Measurements from ENCODE around the gene PATL1.
"Not testable (repeated sequence)": the region's sequence is repeated elsewhere in the genome, so short reads cannot be mapped to it uniquely, and the experiment has no call there.

Gene PATL1

DNA sequence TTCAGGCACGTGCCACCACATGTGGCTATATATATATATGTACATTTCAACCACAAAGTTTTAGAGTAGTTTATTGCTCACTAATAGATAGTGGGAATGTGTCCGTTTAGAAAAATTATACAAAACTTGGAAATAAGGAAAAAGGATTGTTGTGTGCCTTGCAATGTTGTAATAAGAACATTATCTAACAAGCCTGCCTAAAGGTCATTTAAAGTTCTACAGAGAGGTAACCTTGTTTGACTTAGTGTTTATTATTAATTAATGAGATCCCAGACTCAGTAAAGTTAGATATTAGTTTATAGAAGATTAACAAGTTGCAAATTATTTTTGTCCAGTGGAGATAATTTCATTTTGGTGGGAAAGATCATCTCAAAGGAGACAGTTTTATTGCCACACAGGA lies 5.5 kb upstream of the PATL1 start:
- no peak for DNase-seq (ENCODE audit: low spot score)

DNA sequence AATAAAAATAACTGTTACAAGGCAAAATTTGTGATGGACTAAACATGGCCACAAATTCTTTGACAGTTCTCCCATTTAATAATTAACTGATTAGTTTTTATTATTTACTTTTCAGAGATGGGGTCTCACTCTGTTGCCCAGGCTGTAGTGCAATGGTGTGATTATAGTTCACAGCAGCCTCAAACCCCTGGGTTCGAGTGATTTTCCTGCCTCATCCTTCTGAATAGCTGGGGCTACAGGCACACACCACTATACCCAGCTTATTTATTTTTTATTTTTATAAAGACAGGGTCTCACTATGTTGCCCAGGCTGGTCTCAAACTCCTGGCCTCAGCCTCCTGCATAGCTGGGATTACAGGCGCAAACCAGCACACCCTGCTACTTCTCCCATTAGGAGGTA lies 4.5 kb upstream of the PATL1 start:
- DNase-seq (ENCODE audit: low spot score) = no peak

DNA sequence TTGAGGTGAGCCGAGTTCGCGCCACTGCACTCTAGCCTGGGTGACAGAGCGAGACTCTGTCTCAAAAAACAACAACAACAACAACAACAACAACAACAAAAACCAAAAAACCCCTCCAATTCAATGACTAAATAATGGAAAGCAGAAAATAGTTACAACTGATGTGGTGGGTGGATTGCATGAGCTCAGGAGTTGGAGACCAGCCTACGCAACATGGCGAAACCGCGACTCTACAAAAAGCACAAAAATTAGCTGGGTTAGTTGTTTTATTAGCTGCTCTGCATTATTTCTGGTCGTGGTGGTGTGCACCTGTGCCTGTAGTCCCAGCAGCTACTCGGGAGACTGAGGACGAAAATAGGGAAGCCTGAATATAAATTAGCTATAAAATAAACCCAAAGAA lies 2.6 kb upstream of the PATL1 start:
- no peak for DNase-seq (ENCODE audit: low spot score)

DNA sequence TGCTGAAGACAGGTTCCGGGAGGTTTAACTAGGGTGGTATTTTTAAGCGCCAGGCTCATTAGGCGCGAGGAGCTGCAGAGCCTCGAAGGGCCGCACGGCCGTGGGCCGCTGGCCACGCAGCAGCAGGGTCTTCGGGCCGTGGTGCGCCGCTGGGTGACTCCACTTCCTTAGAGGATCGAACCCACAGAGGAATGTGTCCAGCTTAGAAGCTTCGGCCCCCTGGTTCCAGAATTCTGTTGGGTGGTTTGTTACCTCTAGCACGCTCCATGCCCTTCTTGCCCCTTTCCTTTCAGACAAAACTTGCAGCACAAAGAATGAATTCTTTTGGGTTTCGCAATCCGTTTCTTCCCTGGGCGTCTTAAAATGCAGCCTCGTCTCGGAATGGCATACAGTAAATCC lies 773 bp upstream of the PATL1 start:
- peak; percentile 65 for DNase-seq (ENCODE audit: low spot score)

DNA sequence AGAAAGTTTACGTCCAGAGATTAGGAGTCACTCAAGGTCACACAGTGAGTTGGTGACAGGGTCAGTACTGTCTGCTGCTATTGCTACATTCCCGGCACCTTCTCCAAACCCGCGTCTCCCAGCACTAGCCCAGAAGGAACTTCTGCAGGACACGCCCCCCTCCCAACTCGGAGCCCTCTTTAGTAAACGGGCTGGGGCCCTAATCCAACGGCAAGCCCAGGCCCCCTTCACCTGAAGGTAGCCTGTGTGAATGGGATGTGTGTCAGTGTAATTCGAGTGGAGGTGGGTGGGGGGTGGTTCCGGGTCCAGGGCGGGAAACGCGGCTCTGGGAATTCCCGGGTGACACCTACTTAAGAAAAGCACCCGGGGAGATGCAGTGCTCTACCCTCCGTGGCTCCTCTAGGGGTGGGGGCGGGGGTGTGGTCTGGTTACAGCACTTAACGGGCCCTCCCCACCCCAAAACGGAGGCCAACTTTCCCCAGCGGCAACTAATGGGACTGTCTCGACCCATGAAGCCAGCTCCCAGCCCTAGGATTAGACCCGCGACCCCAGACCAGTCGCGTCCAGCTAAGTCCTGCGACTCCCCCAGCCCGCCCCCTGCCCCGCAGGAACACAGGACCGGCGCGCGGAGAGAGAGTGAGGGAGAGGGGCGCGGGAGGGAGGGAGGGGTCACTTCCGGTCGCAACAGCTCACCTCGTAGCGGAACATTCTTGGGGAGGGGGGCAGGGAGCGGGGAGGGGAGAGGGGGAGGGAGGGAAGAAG lies 468 bp downstream of the PATL1 start:
- DNase-seq (ENCODE audit: low spot score) = no peak

DNA sequence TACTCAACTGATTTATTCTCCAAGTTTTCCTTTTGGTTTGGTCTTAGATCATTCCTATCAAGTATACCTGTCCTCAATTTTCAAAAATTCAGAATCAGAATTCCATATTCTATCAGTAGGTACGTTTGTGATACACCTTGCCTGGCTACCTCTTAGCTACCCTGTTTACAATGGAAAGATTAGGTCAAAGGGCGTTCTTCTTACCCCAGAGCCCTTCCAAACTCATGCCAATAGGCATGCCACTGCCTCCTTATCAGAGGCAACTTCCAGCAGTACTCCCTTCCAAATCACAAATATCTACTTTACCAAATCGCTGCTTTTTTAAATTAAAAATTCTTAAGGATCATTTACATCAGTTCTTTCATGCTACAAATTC lies 1.0 kb downstream of the PATL1 start:
- DNase-seq (ENCODE audit: low spot score) = no peak

DNA sequence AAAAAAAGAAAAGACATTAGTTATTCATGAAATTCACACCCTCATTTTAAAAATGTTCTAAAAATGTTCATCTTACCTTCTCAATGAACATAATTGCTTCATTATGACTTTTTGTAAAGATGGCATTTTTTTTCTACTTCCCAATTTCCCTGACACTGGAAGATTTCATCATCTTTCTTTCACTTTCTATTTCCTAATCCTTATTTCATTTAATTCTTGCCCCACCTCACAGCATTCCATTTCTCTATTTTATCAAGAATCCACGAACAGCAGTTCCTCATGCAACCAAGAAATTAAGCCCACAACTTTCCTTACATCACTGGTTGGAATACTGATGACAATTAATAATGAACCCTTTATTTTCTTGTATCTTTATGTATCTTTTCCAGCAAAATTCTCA lies 1.9 kb downstream of the PATL1 start:
- DNase-seq (ENCODE audit: low spot score) = no peak

DNA sequence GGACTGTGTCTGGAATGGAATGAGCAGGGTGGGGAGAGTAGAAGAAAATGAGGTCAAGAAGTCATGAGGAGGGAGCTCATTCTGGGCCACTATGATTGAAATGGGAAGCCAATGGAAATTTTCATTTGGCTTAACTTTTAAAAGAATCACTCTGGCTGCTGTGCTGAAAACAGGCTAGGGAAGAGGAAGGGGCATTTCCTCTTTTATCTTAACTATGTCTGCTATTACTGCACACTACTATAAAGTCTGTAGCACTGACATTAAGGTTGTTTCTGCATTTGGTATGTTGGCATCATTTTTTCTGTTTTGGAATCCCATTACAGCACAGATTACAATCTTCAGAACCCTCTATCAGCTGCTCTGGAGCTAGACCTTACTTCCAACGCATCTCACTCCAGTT lies 8.2 kb downstream of the PATL1 start:
- no peak for DNase-seq (ENCODE audit: low spot score)

DNA sequence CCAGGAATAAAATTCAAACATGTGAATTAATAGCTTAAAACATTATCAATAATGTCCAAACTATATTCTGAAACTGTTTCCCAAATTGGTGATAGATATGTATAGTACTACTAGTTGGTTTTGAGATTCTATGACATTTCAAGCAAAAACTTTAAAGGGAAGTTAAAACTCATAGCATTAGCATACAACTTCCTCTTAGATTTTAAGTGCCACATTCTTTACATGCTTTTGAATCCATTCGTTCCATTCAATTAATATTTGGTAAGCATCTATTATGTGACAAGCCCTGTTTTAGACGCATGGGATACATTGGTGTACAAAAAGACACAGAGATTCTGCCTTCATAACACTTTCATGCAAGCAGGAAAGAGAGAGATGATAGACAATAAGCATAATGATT lies 8.9 kb downstream of the PATL1 start:
- DNase-seq (ENCODE audit: low spot score) = no peak

DNA sequence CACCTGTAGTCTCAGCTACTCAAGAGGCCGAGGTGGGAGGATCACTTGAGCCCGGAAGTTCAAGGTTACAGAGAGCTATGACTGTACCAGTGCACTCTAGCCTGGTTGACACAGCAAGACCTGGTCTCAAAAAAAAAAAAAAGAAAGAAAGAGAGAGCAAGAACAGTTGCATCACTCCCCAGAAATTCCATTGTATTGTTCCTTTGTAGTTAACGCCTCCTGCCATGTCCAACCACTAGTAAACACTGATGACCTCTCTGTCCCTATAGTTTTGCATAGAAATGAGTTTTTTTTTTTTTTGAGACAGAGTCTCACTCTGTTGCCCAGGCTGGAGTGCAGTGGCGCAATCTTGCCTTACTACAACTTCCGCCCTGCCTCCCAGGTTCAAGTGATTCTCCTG lies 10.8 kb downstream of the PATL1 start:
- no peak for DNase-seq (ENCODE audit: low spot score)

DNA sequence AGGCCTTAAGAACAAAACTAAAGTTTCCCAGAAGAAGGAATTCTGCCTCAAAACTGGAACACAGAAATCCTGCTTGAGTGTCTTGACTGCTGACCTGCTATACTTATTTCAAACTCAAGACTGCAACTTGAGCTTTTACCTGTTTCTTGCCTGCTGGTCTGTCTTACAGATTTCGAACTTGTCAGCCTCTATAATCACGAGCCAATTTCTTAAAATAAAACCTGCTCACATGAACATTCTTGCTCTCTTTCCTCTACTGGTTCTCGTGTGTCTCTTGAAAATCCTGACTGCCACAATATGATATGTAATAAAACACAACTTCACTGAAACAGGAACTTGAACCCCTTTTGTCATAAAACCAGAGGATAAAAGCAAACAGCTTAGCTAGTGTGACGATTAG lies 13.9 kb downstream of the PATL1 start:
- DNase-seq (ENCODE audit: low spot score) = no peak

DNA sequence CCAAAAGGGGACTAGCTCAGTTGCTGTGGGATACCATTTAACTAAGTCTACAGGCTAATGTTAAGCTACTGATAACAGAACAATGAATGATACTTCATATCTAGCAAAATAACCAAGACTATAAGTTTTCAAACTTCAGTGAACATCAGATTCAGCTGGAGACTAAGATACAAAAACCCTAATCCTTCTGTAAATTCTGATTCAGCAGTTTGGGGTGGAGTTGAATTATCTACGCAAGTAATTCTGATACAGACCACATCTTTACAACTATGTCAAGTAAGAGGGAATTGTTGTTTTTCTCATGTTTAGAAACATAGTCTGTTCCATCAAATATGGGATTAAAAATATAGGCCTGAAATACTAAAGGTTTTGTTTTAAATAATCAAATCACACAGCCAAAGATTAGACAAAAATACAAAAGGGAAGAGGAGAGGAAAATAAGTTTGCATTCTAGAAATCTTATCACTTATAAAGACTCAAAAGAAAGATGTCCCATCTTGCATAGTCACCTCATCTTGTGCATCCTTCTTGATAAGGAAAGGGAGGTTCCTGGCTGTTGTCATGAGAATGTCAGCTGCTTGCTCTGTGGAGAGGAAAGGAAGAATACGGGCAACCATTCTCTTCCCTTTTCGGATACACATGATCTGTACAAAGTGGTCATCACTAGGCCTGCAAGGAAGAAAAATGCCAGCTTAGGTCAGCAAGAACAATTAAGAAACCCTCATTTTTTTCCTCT lies 21.4 kb downstream of the PATL1 start:
- DNase-seq (ENCODE audit: low spot score) = no peak

DNA sequence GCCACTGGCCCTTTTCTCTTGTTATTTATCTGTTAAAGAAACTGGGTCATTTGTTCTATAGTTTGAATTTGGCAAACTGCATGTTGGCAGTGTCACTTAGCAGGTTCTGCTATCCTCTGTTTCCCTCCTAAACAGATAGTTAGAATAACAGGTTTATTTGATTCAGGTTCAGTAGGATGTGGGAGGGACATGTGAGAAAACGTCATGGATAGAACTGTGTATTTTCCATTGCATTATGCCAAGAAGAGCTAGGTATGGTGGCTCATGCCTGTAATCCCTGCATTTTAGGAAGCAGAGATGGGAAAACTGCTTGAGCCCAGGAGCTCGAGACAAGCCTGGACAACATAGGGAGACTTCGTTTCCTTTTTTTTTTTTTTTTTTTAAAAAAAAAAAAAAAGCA lies 24.3 kb downstream of the PATL1 start:
- no peak for DNase-seq (ENCODE audit: low spot score)

DNA sequence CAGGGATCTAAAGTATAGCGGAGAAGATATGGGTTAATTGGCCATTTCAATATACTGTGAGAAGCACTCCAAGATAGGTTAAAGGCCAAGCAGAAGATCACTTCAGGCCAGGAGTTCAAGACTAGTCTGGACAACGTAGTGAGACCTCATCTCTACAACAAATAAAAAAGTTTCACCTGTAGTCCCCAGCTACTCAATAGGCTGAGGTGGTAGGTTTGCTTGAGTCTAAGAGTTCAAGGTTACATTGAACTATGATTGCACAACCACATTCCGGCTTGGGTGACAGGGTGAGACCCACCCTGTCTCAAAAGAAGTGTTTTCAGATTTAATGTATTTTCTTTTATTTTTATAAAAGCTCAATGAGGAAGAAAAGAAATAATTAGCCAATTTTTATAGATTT lies 25.4 kb downstream of the PATL1 start:
- DNase-seq (ENCODE audit: low spot score) = no peak

DNA sequence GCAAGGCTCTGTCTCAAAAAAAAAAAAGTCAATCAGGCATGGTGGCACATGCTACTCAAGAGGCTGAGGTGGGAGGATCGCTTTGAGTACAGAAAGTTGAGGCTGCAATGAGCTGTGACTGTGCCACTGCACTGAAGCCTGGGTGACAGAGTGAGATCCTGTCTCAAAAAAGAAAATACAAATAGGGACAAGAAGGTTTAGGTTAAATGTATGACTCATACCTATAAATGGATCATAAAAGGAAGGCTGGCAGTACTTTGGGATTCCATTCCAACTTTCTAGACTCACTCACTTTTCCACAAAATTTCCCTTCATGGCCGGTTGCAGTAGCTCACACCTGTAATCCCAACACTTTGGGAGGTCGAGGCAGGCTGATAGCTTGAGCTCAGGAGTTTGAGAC lies 27.7 kb downstream of the PATL1 start:
- no peak for DNase-seq (ENCODE audit: low spot score)

DNA sequence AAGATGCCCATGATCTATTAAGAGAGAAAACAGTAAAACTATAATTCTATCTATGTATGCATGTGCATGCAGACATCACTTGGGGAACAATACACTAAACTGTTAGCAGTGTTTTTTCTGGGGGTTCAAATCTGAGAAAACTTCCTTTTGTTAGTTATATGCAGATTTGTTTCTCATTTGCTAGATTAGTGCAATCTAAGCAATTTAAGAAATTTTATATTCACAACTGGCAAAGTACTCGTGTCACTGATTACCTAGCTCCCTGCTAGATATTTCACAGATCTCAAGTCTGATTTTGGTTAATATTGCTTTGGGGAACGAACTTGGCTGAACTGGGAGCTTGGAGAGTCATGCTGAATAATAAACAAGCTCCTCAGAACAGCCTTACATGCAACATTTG lies 38.3 kb downstream of the PATL1 start:
- no peak for DNase-seq (ENCODE audit: low spot score)

DNA sequence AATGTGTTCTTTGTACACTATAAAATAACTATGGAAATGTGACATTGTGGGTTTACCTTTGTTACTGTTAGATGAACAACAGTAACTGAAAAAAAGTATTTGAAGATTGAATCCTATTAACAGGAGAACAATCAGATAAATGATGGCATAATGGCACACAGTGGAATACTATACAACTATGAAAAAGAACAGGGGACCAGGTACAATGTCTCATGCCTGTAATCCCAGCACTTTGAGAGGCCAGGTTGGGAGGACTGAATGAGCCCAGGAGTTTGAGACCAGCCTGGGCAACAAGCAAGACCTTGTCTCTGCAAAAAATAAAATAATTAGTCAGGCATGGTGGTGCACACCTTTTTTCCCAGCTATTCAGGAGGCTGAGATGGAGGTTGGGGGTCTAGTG lies 38.8 kb downstream of the PATL1 start:
- no peak for DNase-seq (ENCODE audit: low spot score)

DNA sequence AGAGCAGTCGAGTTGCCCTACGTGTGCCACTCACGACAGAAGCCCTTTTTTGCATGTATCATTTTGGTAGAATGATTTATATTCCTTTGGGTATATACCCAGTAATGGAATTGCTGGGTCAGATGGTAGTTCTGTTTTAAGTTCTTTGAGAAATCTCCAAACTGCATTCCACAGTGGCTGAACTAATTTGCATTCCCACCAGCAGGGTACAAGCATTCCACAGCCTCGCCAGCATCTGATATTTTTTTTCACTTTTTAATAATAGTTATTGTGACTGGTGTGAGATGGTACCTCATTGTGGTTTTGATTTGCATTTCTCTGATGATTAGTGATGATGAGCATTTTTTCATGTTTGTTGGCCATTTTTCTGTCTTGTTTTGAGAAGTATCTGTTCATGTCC lies 41.9 kb downstream of the PATL1 start:
- not testable (repeated sequence) for DNase-seq (ENCODE audit: low spot score)

DNA sequence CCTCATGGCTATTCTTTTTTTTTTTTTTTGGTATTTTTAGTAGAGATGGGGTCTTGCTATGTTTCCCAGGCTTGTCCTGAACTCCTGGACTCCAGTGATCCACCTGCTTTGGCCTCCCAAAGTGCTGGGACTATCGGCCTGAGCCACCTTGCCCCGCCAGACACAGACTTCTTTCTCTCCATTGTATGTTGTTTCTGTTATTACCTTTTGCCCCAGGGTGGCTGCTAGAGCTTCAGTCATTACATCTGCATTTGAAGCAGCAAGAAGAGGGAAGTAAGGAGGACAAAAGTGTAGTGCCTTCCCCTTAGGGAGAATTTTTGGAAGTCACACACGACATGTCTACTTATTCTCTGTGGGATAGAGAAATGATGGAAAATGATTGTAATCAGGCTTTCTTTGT lies 43.1 kb downstream of the PATL1 start:
- DNase-seq (ENCODE audit: low spot score) = no peak

DNA sequence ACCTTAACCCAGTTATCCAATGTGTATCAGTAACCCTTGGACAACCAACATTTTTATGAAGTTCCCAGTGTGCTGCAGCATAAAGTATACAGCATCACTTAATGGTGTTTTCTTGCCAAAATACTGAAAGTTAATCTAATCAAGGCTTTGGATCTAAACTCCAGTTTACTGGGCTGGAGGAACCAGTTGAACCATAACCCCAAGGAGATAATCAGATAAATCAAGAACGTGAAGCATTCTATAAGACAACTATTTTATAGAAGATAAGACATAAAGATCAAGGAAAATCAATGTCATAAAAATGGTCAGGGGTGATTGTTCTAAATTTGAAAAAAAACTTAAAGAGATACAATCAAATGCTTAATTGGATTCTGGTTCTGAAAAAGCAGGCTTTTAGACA lies 51.0 kb downstream of the PATL1 start:
- no peak for DNase-seq (ENCODE audit: low spot score)

DNA sequence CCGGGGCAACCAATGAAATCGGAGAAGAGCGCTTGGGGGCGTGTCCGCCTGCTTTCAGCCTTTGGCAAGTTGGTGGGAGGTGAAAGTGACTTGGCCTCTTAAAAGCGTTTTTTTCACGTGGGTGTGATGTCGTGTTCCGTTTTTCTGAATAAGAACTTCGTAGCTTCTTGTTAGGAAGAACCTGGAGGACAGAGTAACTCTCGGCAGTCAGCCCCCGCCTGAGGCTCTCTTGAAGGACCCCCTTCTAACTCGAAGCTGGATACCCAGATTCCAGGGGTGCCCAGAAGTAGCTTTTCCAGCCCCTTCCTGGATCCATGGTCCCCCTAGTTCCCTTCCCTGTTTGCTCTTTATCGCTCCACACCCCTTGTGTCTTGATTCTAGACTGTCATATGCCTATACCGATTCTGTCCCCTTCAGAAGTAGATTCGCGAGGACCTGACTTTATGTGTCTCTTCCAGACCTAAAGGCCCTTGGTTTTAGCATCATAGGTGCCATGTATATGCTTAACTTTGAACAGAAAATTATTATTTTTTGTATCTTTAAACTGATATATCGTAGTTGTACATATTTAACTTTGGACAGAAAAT lies 52.3 kb downstream of the PATL1 start:
- peak; percentile 86 for DNase-seq (ENCODE audit: low spot score)

DNA sequence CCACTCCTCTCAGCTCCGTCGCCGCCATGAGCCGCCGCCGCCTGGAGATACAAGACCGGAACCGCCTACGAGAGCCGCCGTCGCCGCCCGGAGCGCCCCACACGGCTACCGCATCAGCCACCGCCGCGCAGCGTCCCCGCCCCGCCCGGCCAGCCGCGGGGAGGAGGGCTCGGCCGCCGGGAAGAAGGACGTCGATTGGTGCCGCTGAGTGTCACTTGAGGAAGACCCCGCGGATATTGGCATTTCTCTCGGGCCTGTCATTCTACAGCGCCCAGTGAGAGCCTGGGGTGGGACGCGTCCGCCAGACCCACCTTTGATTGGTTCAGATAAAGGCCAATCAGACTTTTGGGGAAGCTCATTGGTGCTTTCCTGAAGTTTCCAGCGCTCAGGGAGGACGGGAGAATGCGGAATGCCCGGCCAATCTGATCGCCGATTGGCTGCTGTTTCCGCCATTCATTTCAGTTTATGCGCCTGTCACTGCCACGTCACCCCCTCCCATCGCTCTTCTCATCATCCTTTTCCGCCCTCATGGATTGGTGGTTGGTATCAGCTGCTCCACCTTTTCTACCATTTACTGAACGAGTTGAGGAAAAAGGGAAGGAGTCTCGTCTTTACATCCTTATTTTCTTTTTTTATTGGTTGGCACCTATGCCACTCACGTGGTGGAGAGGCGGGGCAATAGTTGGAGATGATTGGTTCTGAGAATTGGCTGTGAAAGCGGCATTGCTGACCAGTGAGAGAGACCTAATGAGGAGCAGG lies 53.0 kb downstream of the PATL1 start, which contains the start of gene OSBP:
Gene OSBP, minus strand, starts transcription at position 138 of the 759 bp plus-strand sequence. Its CDS starts 110 bp downstream, at position 28.
- DNase-seq (ENCODE audit: low spot score) = peak; percentile 97

All from D341Med (cell line).